ENCODE results near the gene GRIK5.
A peak's percentile ranks its signal among the peaks of the same experiment; 100 is the strongest.

Gene GRIK5

GRCh38 chr19:42097461-42097860 lies 27.5 kb upstream of the GRIK5 start:
- H3K27ac ChIP-seq: no peak overlapping the region
- H3K4me3 ChIP-seq: no peak overlapping the region

GRCh38 chr19:42096255-42096837 lies 26.3 kb upstream of the GRIK5 start:
- no peak overlapping the region for H3K27ac ChIP-seq
- no peak overlapping the region for H3K4me3 ChIP-seq

- H3K4me3 ChIP-seq: no peak overlapping the region
- no peak overlapping the region for H3K27ac ChIP-seq
Measured at GRCh38 chr19:42095814-42096230, 25.8 kb upstream of the GRIK5 start.

- Histone ChIP-seq H3K27ac (no peak overlapping the region), H3K4me3 (no peak overlapping the region)
Measured at GRCh38 chr19:42095142-42095813, 25.3 kb upstream of the GRIK5 start.

GRCh38 chr19:42093926-42094325 lies 23.9 kb upstream of the GRIK5 start:
- H3K4me3 ChIP-seq: no peak overlapping the region
- H3K27ac ChIP-seq: peak overlapping the region in 2 of 21 experiments; percentile 3 to 15

- Histone ChIP-seq H3K27ac (peak overlapping the region in 2 of 21 experiments; percentile 3 to 15), H3K4me3 (no peak overlapping the region)
Measured at GRCh38 chr19:42093505-42093904, 23.5 kb upstream of the GRIK5 start.

- Histone ChIP-seq H3K4me3 (no peak overlapping the region), H3K27ac (peak overlapping the region in 4 of 21 experiments; percentile 17 to 75 (median 35))
Measured at GRCh38 chr19:42092350-42092749, 22.3 kb upstream of the GRIK5 start.

- Histone ChIP-seq H3K4me3 (no peak overlapping the region), H3K27ac (peak overlapping the region in 4 of 21 experiments; percentile 9 to 75 (median 28))
Measured at GRCh38 chr19:42091742-42092141, 21.7 kb upstream of the GRIK5 start.

GRCh38 chr19:42091300-42091699 lies 21.3 kb upstream of the GRIK5 start:
- H3K4me3 ChIP-seq: no peak overlapping the region
- peak overlapping the region in 5 of 21 experiments; percentile 5 to 35 (median 17) for H3K27ac ChIP-seq

GRCh38 chr19:42090672-42091071 lies 20.7 kb upstream of the GRIK5 start:
- peak overlapping the region in 3 of 21 experiments; percentile 21 to 33 (median 29) for H3K27ac ChIP-seq

GRCh38 chr19:42089772-42090171 lies 19.8 kb upstream of the GRIK5 start:
- no peak overlapping the region for H3K4me3 ChIP-seq
- no peak overlapping the region for H3K27ac ChIP-seq

More at GRCh38 chr19:42090672-42091071, 20.7 kb upstream of the GRIK5 start:
- no peak overlapping the region for H3K4me3 ChIP-seq

- peak overlapping the region in 11 of 21 experiments; percentile 24 to 81 (median 61) for H3K27ac ChIP-seq
- no peak overlapping the region for H3K4me3 ChIP-seq
Measured at GRCh38 chr19:42089191-42089750, 19.3 kb upstream of the GRIK5 start.

- Histone ChIP-seq H3K4me3 (no peak overlapping the region), H3K27ac (peak overlapping the region in 14 of 21 experiments; percentile 18 to 81 (median 58))
Measured at GRCh38 chr19:42088471-42089190, 18.6 kb upstream of the GRIK5 start.

GRCh38 chr19:42086770-42087550 lies 17.0 kb upstream of the GRIK5 start:
- Histone ChIP-seq H3K27ac (no peak overlapping the region), H3K4me3 (no peak overlapping the region)

GRCh38 chr19:42086188-42086736 lies 16.3 kb upstream of the GRIK5 start:
- H3K27ac ChIP-seq: peak overlapping the region in 1 of 21 experiments; percentile 10
- H3K4me3 ChIP-seq: no peak overlapping the region

- H3K27ac ChIP-seq: no peak overlapping the region
- H3K4me3 ChIP-seq: no peak overlapping the region
Measured at GRCh38 chr19:42083537-42083936, 13.5 kb upstream of the GRIK5 start.

- Histone ChIP-seq H3K27ac (no peak overlapping the region), H3K4me3 (no peak overlapping the region)
Measured at GRCh38 chr19:42081584-42082203, 11.7 kb upstream of the GRIK5 start.

GRCh38 chr19:42080764-42081375 lies 10.9 kb upstream of the GRIK5 start:
- no peak overlapping the region for H3K4me3 ChIP-seq
- no peak overlapping the region for H3K27ac ChIP-seq
